NB4 (cell line): ENCODE measurements around the gene PUDP.

Source experiments
- DNase-seq: peaks from one replicate; pipeline ENCODE4 v3.0.0; 2010; ENCODE audit warnings: low read depth
- H3K4me3 ChIP-seq: one replicate; pipeline ENCODE4 v1.5.1; 2011; ENCODE audit warnings: mild to moderate bottlenecking, low read depth, low read length, moderate library complexity
- MAX ChIP-seq: IDR thresholded peaks from 2 replicates; pipeline ENCODE4 v1.6.1; 2011; ENCODE audit warnings: low read depth, low read length
- MYC ChIP-seq: IDR thresholded peaks from 2 replicates; pipeline ENCODE4 v1.6.1; 2011; ENCODE audit warnings: low read depth, low read length
- POLR2A ChIP-seq: IDR thresholded peaks from 2 replicates; pipeline ENCODE4 v1.6.1; 2011; ENCODE audit warnings: mild to moderate bottlenecking; ENCODE audit not compliant: insufficient read length; ENCODE audit errors: extremely low read depth
- TF ChIP-seq, protein P1 (sequence below): IDR thresholded peaks from one replicate; pipeline ENCODE4 v1.5.1; 2012; ENCODE audit warnings: low read depth, low read length

The PUDP gene

DNA sequence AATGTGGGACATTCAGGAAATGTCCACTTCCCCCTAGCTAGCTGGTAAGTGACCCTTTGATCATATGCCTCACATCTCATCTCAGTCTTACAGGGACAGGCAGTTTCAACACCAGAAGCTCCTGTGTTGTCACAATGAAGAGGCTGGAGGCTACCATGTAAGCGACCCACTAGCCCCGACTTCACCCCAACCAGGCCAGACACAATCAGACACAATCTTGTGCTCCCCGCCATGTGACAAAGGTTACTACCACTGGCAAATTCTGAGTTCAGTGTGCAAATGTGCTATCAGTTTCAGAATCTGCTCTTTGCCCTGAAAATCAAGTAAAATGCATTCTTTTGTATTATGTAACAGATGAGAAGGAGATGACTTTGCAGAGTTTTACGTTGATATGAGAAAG, 57.3 kb downstream of the PUDP start:
- TF ChIP-seq MAX (no peak), MYC (no peak), POLR2A (no peak)
- TF ChIP-seq, protein P1, sequence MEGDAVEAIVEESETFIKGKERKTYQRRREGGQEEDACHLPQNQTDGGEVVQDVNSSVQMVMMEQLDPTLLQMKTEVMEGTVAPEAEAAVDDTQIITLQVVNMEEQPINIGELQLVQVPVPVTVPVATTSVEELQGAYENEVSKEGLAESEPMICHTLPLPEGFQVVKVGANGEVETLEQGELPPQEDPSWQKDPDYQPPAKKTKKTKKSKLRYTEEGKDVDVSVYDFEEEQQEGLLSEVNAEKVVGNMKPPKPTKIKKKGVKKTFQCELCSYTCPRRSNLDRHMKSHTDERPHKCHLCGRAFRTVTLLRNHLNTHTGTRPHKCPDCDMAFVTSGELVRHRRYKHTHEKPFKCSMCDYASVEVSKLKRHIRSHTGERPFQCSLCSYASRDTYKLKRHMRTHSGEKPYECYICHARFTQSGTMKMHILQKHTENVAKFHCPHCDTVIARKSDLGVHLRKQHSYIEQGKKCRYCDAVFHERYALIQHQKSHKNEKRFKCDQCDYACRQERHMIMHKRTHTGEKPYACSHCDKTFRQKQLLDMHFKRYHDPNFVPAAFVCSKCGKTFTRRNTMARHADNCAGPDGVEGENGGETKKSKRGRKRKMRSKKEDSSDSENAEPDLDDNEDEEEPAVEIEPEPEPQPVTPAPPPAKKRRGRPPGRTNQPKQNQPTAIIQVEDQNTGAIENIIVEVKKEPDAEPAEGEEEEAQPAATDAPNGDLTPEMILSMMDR, result no peak
- no peak for DNase-seq
- no peak overlapping the region for H3K4me3 ChIP-seq

GRCh38 chrX:7088968-7089615, 58.9 kb downstream of the PUDP start:
- peak; percentile 34 for DNase-seq
- no peak overlapping the region for H3K4me3 ChIP-seq
- no peak for TF ChIP-seq MYC

- TF ChIP-seq POLR2A (no peak), MAX (no peak), MYC (no peak)
- TF ChIP-seq, protein P1, result no peak
- no peak overlapping the region for H3K4me3 ChIP-seq
- DNase-seq, result peak; percentile 48
These were observed 61.6 kb downstream of the PUDP start for GRCh38 chrX:7086384-7086783.

DNA sequence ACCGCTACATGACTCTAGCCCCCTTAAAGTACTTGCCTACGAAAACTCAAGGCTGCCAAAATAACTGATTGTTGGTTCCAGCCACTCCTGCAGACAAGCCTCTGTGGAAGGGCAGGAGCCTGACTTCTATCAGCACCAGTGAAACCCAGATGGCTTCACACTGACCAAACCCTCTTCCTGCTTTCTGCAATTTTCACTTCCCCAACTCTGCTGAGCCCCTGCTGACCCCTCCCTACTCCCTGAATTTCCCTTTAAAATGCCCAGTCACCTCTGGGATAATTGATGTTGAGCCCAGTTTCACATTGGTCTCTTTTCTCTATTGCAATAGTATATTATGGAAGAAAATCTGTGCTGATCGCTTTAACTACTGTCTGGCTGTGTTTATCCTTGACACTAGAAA, 62.1 kb downstream of the PUDP start:
- DNase-seq, result no peak
- H3K4me3 ChIP-seq, result no peak overlapping the region
- no peak for TF ChIP-seq POLR2A
- TF ChIP-seq MYC, result no peak
- TF ChIP-seq, protein P1, result no peak
- no peak for TF ChIP-seq MAX

- TF ChIP-seq MAX (no peak), POLR2A (no peak), MYC (no peak)
- TF ChIP-seq, protein P1, result no peak
- no peak overlapping the region for H3K4me3 ChIP-seq
- no peak for DNase-seq
These were observed 63.1 kb downstream of the PUDP start for GRCh38 chrX:7084841-7085240.

DNA sequence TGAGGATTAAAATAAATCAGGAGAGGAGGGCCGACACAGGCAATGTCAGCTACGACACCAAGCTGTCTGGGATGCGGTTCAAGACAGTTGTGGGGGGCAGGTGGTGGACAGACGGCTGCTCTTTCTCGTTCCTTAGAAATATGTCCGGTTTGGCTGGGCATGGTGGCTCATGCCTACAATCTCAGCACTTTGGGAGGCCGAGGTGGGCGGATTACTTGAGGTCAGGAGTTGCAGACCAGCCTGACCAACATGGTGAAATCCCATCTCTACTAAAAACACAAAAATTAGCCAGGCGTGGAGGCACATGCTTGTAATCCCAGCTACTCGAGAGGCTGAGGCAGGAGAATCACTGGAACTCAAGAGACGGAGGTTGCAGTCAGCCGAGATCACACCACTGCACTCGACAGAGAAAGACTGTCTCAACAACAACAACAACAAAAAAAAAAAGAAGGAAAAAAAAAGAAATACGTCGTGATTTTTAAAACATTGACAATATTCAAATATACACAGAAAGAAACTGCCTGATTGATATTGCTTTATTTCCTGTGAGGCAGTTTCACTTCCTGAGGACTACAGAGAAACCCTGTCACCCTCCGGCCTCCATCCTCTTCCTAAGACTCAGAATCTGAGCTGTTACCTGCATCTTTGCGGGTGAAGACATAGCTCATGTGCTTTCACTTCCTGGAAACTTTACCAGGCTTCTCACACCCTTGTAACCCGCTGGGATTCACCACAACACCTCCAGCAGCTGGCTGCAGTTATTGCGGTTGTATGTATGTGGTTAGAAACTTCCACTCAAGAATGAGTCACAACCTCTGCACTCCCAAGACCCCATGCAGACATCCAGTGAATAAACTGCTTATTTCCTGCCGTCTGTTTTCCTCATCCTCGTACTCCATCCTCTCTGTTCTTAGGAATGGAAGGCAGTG, 64.2 kb downstream of the PUDP start:
- no peak overlapping the region for H3K4me3 ChIP-seq
- peak; percentile 92 for DNase-seq
- TF ChIP-seq MAX (no peak), MYC (no peak), POLR2A (no peak)
- TF ChIP-seq, protein P1, result no peak
